Measurements from ENCODE around the gene LY6G5B. TPM values are rescaled to one million over a fixed set of nuclear protein-coding genes. Genes with fewer than 3 reads are reported as not detected.
A peak's percentile ranks its signal among the peaks of the same experiment; 100 is the strongest.

LY6G5B gene
- total RNA-seq, 1 donor = 5.4 TPM

DNA sequence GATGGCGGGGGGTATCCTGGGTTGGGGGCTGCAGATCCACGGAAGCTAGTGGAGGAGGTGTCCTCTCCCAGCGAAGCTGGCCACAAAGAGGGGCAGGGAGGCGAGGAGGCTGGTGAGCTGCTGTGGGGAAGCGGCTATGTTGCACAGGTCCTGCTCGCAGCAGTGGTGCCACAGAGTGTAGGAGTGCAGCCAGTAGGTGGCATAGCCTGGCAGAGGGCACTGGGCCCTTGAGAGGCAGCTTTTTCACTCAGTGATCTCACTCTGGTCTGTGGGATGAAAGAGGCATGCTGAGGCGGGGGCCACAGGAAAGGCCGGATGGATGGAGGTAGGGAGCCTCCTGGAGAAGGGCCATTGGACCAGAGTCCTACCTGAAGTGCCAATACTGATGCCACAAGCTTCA lies 42.5 kb downstream of the LY6G5B start:
- H3K4me1 ChIP-seq (ENCODE audit: insufficient read depth, low read length) = no peaks in the 10 kb centered on the region
- DNase-seq (ENCODE audit: insufficient read length, low spot score, missing footprints) = peak; percentile 75
- no peak overlapping the region for H2AFZ ChIP-seq (ENCODE audit: low read length)
- TF ChIP-seq, protein P1, sequence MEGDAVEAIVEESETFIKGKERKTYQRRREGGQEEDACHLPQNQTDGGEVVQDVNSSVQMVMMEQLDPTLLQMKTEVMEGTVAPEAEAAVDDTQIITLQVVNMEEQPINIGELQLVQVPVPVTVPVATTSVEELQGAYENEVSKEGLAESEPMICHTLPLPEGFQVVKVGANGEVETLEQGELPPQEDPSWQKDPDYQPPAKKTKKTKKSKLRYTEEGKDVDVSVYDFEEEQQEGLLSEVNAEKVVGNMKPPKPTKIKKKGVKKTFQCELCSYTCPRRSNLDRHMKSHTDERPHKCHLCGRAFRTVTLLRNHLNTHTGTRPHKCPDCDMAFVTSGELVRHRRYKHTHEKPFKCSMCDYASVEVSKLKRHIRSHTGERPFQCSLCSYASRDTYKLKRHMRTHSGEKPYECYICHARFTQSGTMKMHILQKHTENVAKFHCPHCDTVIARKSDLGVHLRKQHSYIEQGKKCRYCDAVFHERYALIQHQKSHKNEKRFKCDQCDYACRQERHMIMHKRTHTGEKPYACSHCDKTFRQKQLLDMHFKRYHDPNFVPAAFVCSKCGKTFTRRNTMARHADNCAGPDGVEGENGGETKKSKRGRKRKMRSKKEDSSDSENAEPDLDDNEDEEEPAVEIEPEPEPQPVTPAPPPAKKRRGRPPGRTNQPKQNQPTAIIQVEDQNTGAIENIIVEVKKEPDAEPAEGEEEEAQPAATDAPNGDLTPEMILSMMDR (IDR thresholded peaks at IDR 0.05; ENCODE audit: extremely low read depth, low read depth, low read length) = peak; percentile 36
- H3K27ac ChIP-seq (ENCODE audit: low read depth, low read length) = no peak overlapping the region
- H3K4me2 ChIP-seq (ENCODE audit: insufficient read depth, low read length) = no peak overlapping the region
- H3K36me3 ChIP-seq (ENCODE audit: insufficient read depth, low read length) = no peaks in the 10 kb centered on the region
- H3K27me3 ChIP-seq (ENCODE audit: insufficient read depth, low read length) = peaks cover 12% of the 10 kb centered on the region
- no peaks in the 10 kb centered on the region for H3K9me3 ChIP-seq (ENCODE audit: low read depth, low read length)
- H3K79me2 ChIP-seq (ENCODE audit: insufficient read depth, low read length) = no peaks in the 10 kb centered on the region
- no peaks in the 10 kb centered on the region for H4K20me1 ChIP-seq (ENCODE audit: insufficient read depth, low read length)
- no peak overlapping the region for H3K4me3 ChIP-seq (ENCODE audit: insufficient read depth, low read length)

DNA sequence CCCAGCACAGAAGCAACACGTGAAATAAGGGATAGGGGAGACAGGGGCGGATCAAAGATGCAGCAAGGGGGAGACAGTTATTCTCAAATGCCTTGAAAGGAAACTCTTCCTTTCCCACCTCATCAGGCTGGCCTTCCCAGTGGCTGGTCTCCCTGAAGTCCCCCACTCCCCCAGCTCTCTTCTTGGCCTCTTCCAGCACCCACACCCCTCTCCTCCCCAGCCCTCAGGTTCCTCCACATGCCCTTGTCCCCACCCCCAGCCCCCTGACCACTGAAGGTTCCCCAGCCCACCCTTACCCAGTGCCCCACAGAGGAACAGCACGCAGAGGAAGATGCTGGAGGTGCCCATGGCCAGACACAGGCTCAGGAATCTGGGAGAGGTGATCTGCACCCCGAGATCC lies 43.7 kb downstream of the LY6G5B start:
- no peak overlapping the region for H2AFZ ChIP-seq (ENCODE audit: low read length)
- no peaks in the 10 kb centered on the region for H3K9me3 ChIP-seq (ENCODE audit: low read depth, low read length)
- H3K79me2 ChIP-seq (ENCODE audit: insufficient read depth, low read length) = no peaks in the 10 kb centered on the region
- H3K4me3 ChIP-seq (ENCODE audit: insufficient read depth, low read length) = no peak overlapping the region
- H3K4me1 ChIP-seq (ENCODE audit: insufficient read depth, low read length) = no peaks in the 10 kb centered on the region
- peaks cover 12% of the 10 kb centered on the region for H3K27me3 ChIP-seq (ENCODE audit: insufficient read depth, low read length)
- H3K27ac ChIP-seq (ENCODE audit: low read depth, low read length) = no peak overlapping the region
- no peak overlapping the region for H3K4me2 ChIP-seq (ENCODE audit: insufficient read depth, low read length)
- no peaks in the 10 kb centered on the region for H3K36me3 ChIP-seq (ENCODE audit: insufficient read depth, low read length)
- peak; percentile 50 for DNase-seq (ENCODE audit: insufficient read length, low spot score, missing footprints)
- no peaks in the 10 kb centered on the region for H4K20me1 ChIP-seq (ENCODE audit: insufficient read depth, low read length)
- TF ChIP-seq, protein P1 (IDR thresholded peaks at IDR 0.05; ENCODE audit: extremely low read depth, low read depth, low read length) = no peak

DNA sequence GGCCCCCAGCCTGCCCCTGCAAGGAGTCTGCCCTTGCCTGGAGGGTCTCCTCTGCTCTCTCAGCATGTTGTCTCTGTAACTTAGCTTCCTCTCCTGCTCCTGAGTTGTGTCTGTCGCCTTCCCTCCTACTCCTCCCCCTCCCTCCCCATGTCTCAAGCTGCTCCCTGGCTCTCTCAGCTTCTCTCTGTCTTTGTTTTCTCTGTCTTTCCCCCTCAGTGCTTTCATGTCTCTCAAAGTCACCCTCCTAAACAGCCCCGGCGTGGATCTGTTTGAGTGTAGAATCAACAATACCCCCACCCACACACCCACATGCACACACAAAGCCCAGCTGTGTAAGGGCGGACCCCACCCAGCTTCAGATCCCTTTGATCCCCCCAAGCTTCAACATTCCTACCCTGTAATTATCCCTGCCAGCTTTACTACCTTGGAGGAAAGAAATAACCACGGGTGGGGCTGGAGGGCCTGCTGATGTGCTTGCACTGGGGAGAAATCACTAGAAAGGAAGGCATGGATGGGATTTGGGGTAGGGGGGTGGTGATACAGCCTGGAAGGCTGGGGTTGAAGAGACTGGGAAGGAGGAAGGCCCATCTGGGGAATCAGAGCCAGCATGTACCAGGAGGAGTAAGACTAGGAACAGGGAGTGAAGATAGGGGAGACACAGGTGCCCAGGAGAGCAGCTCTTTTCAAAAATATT lies 44.4 kb downstream of the LY6G5B start:
- no peaks in the 10 kb centered on the region for H3K36me3 ChIP-seq (ENCODE audit: insufficient read depth, low read length)
- H3K4me1 ChIP-seq (ENCODE audit: insufficient read depth, low read length) = no peaks in the 10 kb centered on the region
- no peak overlapping the region for H3K27ac ChIP-seq (ENCODE audit: low read depth, low read length)
- H3K79me2 ChIP-seq (ENCODE audit: insufficient read depth, low read length) = no peaks in the 10 kb centered on the region
- H3K4me3 ChIP-seq (ENCODE audit: insufficient read depth, low read length) = no peak overlapping the region
- DNase-seq (ENCODE audit: insufficient read length, low spot score, missing footprints) = peak; percentile 65
- H3K27me3 ChIP-seq (ENCODE audit: insufficient read depth, low read length) = peaks cover 12% of the 10 kb centered on the region
- H3K4me2 ChIP-seq (ENCODE audit: insufficient read depth, low read length) = no peak overlapping the region
- no peaks in the 10 kb centered on the region for H3K9me3 ChIP-seq (ENCODE audit: low read depth, low read length)
- no peaks in the 10 kb centered on the region for H4K20me1 ChIP-seq (ENCODE audit: insufficient read depth, low read length)
- TF ChIP-seq, protein P1 (IDR thresholded peaks at IDR 0.05; ENCODE audit: extremely low read depth, low read depth, low read length) = no peak
- peak overlapping the region; percentile 47 for H2AFZ ChIP-seq (ENCODE audit: low read length)

DNA sequence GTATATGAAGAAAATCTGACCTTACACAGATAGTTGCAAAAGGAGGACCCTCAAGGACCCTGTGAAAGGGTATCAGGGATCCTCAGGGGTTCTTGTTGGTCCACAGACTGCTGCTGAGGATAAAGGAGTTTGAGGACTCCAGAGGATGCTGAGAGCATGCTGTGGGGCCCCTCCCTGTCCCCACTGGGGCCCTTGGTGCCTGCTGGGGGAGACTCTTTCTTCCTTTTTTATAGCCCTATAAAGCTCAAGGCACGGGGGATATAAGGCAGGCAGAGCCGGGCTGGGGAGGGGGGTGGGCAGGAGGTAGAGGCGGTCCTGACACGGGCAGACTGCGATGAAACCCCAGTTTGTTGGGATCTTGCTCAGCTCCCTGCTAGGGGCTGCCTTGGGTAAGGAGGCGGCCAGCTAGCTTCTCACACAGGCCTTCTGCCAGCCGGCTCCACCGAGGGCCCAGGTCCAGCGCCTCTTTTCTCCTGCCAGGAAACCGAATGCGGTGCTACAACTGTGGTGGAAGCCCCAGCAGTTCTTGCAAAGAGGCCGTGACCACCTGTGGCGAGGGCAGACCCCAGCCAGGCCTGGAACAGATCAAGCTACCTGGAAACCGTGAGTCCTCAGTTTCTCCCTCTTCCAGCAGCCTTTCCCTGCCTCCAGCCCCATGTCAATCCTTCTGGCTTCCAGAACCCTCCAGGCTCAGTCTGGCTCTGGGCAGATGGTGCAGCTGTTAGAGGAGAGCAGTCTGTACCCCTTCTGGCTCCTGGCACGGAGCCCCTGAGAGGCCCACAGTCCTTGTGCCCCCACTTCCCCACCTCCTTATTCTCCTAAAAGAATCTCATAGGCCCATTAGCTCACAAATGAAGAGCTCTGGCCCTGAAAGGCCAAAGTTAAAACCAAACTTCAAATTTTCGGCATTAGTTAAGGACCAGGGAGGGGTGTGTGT lies 45.5 kb downstream of the LY6G5B start, which contains the start of gene LY6G6D:
Gene LY6G6D, plus strand, starts transcription at position 327 of the 937 bp plus-strand sequence. Its CDS starts 8 bp downstream, at position 335.
- H3K9me3 ChIP-seq (ENCODE audit: low read depth, low read length) = no peaks in the 10 kb centered on the region
- H3K27me3 ChIP-seq (ENCODE audit: insufficient read depth, low read length) = peaks cover 12% of the 10 kb centered on the region
- H3K4me3 ChIP-seq (ENCODE audit: insufficient read depth, low read length) = no peak within 1 kb of the TSS
- no peaks in the 10 kb centered on the region for H3K79me2 ChIP-seq (ENCODE audit: insufficient read depth, low read length)
- H3K27ac ChIP-seq (ENCODE audit: low read depth, low read length) = no peak within 1 kb of the TSS
- no peaks in the 10 kb centered on the region for H3K4me1 ChIP-seq (ENCODE audit: insufficient read depth, low read length)
- peak within 1 kb of the TSS; percentile 47 for H2AFZ ChIP-seq (ENCODE audit: low read length)
- DNase-seq (ENCODE audit: insufficient read length, low spot score, missing footprints) = peak; percentile 73
- H3K4me2 ChIP-seq (ENCODE audit: insufficient read depth, low read length) = no peak within 1 kb of the TSS
- H4K20me1 ChIP-seq (ENCODE audit: insufficient read depth, low read length) = no peaks in the 10 kb centered on the region
- TF ChIP-seq, protein P1 (IDR thresholded peaks at IDR 0.05; ENCODE audit: extremely low read depth, low read depth, low read length) = no peak
- no peaks in the 10 kb centered on the region for H3K36me3 ChIP-seq (ENCODE audit: insufficient read depth, low read length)

Data from osteoblast (primary cell).